ENCODE data around the gene DOCK2.
A peak's percentile ranks its signal among the peaks of the same experiment; 100 is the strongest.

DOCK2 gene

GRCh38 chr5:170131235-170131634 lies 494.2 kb downstream of the DOCK2 start:
- 0 out of 2 replicates have a peak overlapping the region, but pooled peaks have one; percentile 21 for H3K27ac ChIP-seq
- no peak for TF ChIP-seq CTCF (conservative IDR thresholded peaks at IDR 0.05)
- TF ChIP-seq ZFX (IDR thresholded peaks at IDR 0.05) = no peak

GRCh38 chr5:170132269-170132975 lies 495.3 kb downstream of the DOCK2 start:
- no peak overlapping the region for H3K27ac ChIP-seq

More at GRCh38 chr5:170132269-170132975, 495.3 kb downstream of the DOCK2 start:
- TF ChIP-seq ZFX (IDR thresholded peaks at IDR 0.05) = no peak
- TF ChIP-seq CTCF (conservative IDR thresholded peaks at IDR 0.05) = no peak
